PC-9 (cell line): ENCODE measurements around the gene KIAA1328. TPM values are rescaled to one million over a fixed set of nuclear protein-coding genes. Genes with fewer than 3 reads are reported as not detected.

Experiments used
- BruUV-seq: library from RNA; stranded (reverse); fragments of 400-500 nt; replicated peaks from 2 replicates; lab custom pipeline; 2021; lab: Mats Ljungman, UMichigan
- CTCF ChIA-PET: fragments of 300-600 bp; sonication (Branson Sonifier 250); formaldehyde crosslinking; loops from one replicate; lab custom pipeline; 2022; ENCODE audit warnings: antibody characterized with exemption; lab: Charles Lee
- POLR2A ChIA-PET: fragments of 300-600 bp; sonication (Branson Sonifier 250); formaldehyde crosslinking; loops from one replicate; lab custom pipeline; 2022; ENCODE audit warnings: antibody characterized with exemption; ENCODE audit not compliant: unreplicated experiment; lab: Charles Lee
- DNase-seq, 2 experiments: peaks; one replicate each; pipeline versions ENCODE4 v3.0.0 to v3.0.0-alpha.2; 2015 to 2022; ENCODE audit warnings: mixed read lengths in 1 of 2
- H2AFZ ChIP-seq: fragments of 200-600 bp; sonication (generic); 2 replicates; pipeline ENCODE4 v1.8.1; 2017; ENCODE audit warnings: antibody characterized with exemption
- H3F3A ChIP-seq: fragments of 200-600 bp; sonication (generic); 2 replicates; pipeline ENCODE4 v1.8.1; 2017; ENCODE audit warnings: antibody characterized with exemption, mild to moderate bottlenecking, low read depth; ENCODE audit not compliant: insufficient read depth
- H3K27ac ChIP-seq: fragments of 200-600 bp; sonication (generic); 2 replicates; pipeline ENCODE4 v1.6.1; 2016; ENCODE audit warnings: mixed run types
- H3K27me3 ChIP-seq: fragments of 200-600 bp; sonication (generic); 2 replicates; pipeline ENCODE4 v1.6.1; 2016; ENCODE audit warnings: low read depth, mixed run types; ENCODE audit not compliant: insufficient read depth
- H3K36me3 ChIP-seq: fragments of 200-600 bp; sonication (generic); 2 replicates; pipeline ENCODE4 v1.6.1; 2016; ENCODE audit warnings: low read depth, mixed run types
- H3K4me1 ChIP-seq: fragments of 200-600 bp; sonication (generic); replicated peaks from 2 replicates; pipeline ENCODE4 v1.6.1; 2016; ENCODE audit warnings: mixed run types; ENCODE audit not compliant: insufficient read depth
- H3K4me2 ChIP-seq: fragments of 200-600 bp; sonication (generic); 2 replicates; pipeline ENCODE4 v1.6.1; 2017; ENCODE audit warnings: mixed run types
- H3K4me3 ChIP-seq: fragments of 200-600 bp; sonication (generic); 2 replicates; pipeline ENCODE4 v1.6.1; 2016; ENCODE audit warnings: mixed run types
- H3K79me2 ChIP-seq: fragments of 200-600 bp; sonication (generic); 2 replicates; pipeline ENCODE4 v1.6.1; 2017; ENCODE audit warnings: low read depth, mixed run types
- H3K9me2 ChIP-seq: fragments of 200-600 bp; sonication (generic); 2 replicates; pipeline ENCODE4 v1.8.1; 2017; ENCODE audit warnings: mild to moderate bottlenecking; ENCODE audit not compliant: insufficient read depth
- H3K9me3 ChIP-seq: fragments of 200-600 bp; sonication (generic); 2 replicates; pipeline ENCODE4 v1.8.1; 2016; ENCODE audit warnings: low read depth; ENCODE audit not compliant: insufficient read depth
- H4K20me1 ChIP-seq: fragments of 200-600 bp; sonication (generic); 2 replicates; pipeline ENCODE4 v1.8.1; 2017; ENCODE audit not compliant: insufficient read depth
- EZH2 ChIP-seq: fragments of 200-600 bp; sonication (generic); IDR thresholded peaks from 2 replicates; pipeline ENCODE4 v1.8.0; 2017; ENCODE audit warnings: antibody characterized with exemption, low read depth
- intact Hi-C: fragments of 100-400 bp; cut with micrococcal nuclease; formaldehyde crosslinking; loops from one replicate; pipeline ENCODE4 v1.10.0; 2022; ENCODE audit not compliant: unreplicated experiment
- total RNA-seq: library from RNA; stranded (reverse); gene quantifications from 2 replicates; pipeline ENCODE4 v1.2.3, GENCODE V29; 2021
- TF ChIP-seq, protein P1 (sequence below): fragments of 200-600 bp; sonication (generic); conservative IDR thresholded peaks from 2 replicates; pipeline ENCODE4 v1.6.1; 2017; ENCODE audit warnings: mixed run types, antibody characterized with exemption, mild to moderate bottlenecking, moderate library complexity

KIAA1328 gene
- total RNA-seq, 1 experiment from 2014 or later = 6.5 TPM

DNA sequence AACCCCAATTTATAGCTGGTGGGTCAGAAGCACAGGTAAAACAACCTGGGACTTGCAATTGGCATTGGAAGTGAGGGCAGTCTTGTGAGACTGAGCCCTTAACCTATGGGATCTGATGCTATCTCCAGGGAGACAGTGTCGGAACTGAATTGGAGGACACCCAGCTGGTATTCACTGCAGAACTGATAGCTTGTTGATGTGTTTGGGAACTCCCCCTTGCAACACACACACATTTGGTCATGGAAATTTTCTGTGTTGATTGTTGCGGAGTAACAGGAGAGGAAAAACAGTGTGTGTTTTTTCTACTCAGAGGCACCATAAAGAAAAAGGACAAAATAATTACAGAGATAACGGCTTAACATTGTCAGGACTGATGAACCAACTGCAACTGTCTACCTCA is 16.2 kb upstream of the KIAA1328 start:
- Histone ChIP-seq H3K4me1 (no peaks in the 10 kb centered on the region), H4K20me1 (peaks cover 4% of the 10 kb centered on the region; the same call in 1 of the 2 replicates), H3K27me3 (no peaks in the 10 kb centered on the region), H3F3A (no peaks in the 10 kb centered on the region), H3K9me3 (no peaks in the 10 kb centered on the region), H3K79me2 (no peaks in the 10 kb centered on the region), H2AFZ (no peak overlapping the region), H3K9me2 (no peaks in the 10 kb centered on the region), H3K4me3 (no peak overlapping the region), H3K36me3 (no peaks in the 10 kb centered on the region), H3K4me2 (no peak overlapping the region), H3K27ac (no peak overlapping the region)
- BruUV-seq = no TSS peak
- no peak for DNase-seq
- CTCF ChIA-PET = no interaction called here
- TF ChIP-seq, protein P1, sequence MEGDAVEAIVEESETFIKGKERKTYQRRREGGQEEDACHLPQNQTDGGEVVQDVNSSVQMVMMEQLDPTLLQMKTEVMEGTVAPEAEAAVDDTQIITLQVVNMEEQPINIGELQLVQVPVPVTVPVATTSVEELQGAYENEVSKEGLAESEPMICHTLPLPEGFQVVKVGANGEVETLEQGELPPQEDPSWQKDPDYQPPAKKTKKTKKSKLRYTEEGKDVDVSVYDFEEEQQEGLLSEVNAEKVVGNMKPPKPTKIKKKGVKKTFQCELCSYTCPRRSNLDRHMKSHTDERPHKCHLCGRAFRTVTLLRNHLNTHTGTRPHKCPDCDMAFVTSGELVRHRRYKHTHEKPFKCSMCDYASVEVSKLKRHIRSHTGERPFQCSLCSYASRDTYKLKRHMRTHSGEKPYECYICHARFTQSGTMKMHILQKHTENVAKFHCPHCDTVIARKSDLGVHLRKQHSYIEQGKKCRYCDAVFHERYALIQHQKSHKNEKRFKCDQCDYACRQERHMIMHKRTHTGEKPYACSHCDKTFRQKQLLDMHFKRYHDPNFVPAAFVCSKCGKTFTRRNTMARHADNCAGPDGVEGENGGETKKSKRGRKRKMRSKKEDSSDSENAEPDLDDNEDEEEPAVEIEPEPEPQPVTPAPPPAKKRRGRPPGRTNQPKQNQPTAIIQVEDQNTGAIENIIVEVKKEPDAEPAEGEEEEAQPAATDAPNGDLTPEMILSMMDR = no peak
- TF ChIP-seq EZH2 = no peak
- intact Hi-C loops = no loop called here
- POLR2A ChIA-PET = no interaction called here

DNA sequence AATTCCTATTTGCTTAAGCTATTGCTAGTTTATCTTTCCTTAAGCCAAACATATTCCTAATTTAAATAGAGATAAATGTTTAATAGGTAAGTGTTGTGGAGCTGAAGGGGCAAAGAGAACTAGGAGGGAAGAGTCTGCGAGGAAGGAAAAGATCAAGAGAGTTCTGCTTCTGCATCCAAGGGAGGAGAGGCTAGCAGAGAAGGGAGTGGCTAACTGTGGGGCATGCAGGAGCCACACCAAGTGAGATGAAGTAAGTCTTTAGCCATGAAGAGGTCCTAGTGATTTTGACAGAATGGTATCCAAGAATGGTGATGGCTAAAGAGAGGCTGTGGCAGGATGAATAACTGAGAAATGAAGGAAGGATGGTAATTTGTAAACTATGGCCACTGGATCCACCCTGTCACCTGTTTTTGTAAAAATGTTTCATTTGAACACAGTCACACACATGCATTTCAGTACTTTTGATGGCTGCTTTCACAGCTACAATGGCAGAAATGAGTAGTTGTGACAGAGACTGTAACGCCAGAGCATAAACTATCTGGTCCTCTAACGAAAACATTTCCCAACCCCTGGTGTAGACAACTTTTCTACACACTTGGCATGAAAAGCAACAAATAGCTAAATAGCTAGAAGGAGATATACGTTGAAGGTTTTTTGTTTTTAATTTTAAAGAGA is 15.7 kb upstream of the KIAA1328 start:
- TF ChIP-seq EZH2 = no peak
- TF ChIP-seq, protein P1 = no peak

DNA sequence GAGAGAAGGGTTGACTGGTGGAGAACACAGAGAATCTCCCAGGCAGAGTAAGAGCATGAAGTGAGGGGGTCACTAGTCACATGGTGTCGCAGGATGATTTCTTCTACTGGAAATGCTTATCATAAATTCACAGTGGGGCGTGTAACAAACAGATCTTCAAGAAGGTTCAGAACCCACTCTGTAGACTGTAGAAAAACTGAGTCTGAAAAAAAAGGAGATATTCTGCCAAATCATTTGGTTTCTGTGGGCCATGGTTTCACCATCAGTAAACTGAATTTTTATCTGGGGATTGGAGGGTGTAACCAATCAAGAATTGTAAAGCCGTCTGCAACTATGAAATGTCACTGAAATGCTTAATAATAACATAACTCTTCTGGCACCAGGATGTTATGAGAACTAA is 15.1 kb upstream of the KIAA1328 start:
- CTCF ChIA-PET = no interaction called here
- POLR2A ChIA-PET = no interaction called here
- H4K20me1 ChIP-seq = peaks cover 4% of the 10 kb centered on the region; the same call in 1 of the 2 replicates

More for the DNA sequence above, 15.7 kb upstream of the KIAA1328 start:
- no peak for DNase-seq
- no peak overlapping the region for H2AFZ ChIP-seq
- peaks cover 4% of the 10 kb centered on the region; the same call in 1 of the 2 replicates for H4K20me1 ChIP-seq
- no peak overlapping the region for H3K4me3 ChIP-seq
- no peaks in the 10 kb centered on the region for H3K36me3 ChIP-seq
- ChIA-PET POLR2A (no interaction called here), CTCF (no interaction called here)
- H3K9me3 ChIP-seq = no peaks in the 10 kb centered on the region
- H3K9me2 ChIP-seq = no peaks in the 10 kb centered on the region
- no peak overlapping the region for H3K4me2 ChIP-seq
- no peaks in the 10 kb centered on the region for H3K27me3 ChIP-seq
- intact Hi-C loops = no loop called here
- no peaks in the 10 kb centered on the region for H3K4me1 ChIP-seq
- no TSS peak for BruUV-seq
- H3F3A ChIP-seq = no peaks in the 10 kb centered on the region
- no peak overlapping the region for H3K27ac ChIP-seq
- no peaks in the 10 kb centered on the region for H3K79me2 ChIP-seq

More for the DNA sequence above, 15.1 kb upstream of the KIAA1328 start:
- Histone ChIP-seq H3K79me2 (no peaks in the 10 kb centered on the region), H3F3A (no peaks in the 10 kb centered on the region), H3K36me3 (no peaks in the 10 kb centered on the region), H3K9me2 (no peaks in the 10 kb centered on the region), H3K4me2 (no peak overlapping the region), H3K27me3 (no peaks in the 10 kb centered on the region), H3K27ac (no peak overlapping the region), H3K4me1 (no peaks in the 10 kb centered on the region), H2AFZ (no peak overlapping the region), H3K9me3 (no peaks in the 10 kb centered on the region), H3K4me3 (no peak overlapping the region)
- TF ChIP-seq, protein P1 = no peak
- TF ChIP-seq EZH2 = no peak
- DNase-seq = no peak
- intact Hi-C loops = no loop called here
- no TSS peak for BruUV-seq
